DOHH2 (cell line): Measurements from ENCODE around the gene ZNF816.

Experiments
- EZH2phosphoT487 ChIP-seq: fragments of 200-600 bp; sonication (generic); IDR thresholded peaks from 2 replicates; pipeline ENCODE4 v1.6.1; 2017; ENCODE audit warnings: borderline replicate concordance, mild to moderate bottlenecking, antibody characterized with exemption, low read length, moderate library complexity, mixed read lengths
- TF ChIP-seq, protein P1 (sequence below): fragments of 200-600 bp; sonication (generic); IDR thresholded peaks from one replicate; pipeline ENCODE4 v1.5.1; 2014; ENCODE audit warnings: antibody characterized with exemption, mild to moderate bottlenecking, low read depth, low read length; ENCODE audit not compliant: poor library complexity, severe bottlenecking

DNA sequence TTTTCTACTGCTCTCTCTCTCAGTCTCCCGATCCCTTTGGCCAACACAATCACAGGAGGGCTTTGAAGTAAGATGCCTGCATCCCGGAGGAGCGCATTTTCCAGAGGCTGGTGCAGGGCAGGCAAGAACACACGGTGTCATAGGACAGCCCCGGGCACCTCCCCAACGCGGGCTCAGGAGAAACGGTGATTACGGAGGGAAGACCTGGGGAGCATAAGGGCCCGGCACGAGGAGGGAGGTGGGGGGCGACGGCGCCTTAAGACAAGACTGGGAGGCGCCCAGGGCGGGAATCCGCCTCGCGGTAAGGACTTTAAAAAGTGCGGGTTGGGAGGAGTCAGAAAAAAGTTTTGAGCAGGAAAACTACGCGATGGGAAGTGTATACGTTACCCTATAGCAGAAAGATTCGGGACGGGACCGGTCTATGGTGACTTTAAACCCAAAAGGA, 20.7 kb downstream of the ZNF816 start:
- TF ChIP-seq, protein P1, sequence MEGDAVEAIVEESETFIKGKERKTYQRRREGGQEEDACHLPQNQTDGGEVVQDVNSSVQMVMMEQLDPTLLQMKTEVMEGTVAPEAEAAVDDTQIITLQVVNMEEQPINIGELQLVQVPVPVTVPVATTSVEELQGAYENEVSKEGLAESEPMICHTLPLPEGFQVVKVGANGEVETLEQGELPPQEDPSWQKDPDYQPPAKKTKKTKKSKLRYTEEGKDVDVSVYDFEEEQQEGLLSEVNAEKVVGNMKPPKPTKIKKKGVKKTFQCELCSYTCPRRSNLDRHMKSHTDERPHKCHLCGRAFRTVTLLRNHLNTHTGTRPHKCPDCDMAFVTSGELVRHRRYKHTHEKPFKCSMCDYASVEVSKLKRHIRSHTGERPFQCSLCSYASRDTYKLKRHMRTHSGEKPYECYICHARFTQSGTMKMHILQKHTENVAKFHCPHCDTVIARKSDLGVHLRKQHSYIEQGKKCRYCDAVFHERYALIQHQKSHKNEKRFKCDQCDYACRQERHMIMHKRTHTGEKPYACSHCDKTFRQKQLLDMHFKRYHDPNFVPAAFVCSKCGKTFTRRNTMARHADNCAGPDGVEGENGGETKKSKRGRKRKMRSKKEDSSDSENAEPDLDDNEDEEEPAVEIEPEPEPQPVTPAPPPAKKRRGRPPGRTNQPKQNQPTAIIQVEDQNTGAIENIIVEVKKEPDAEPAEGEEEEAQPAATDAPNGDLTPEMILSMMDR = no peak
- TF ChIP-seq EZH2phosphoT487 = no peak
